ENCODE data around the gene GID8. TPM values are rescaled to one million over a fixed set of nuclear protein-coding genes. Genes with fewer than 3 reads are reported as not detected.
A peak's percentile ranks its signal among the peaks of the same experiment; 100 is the strongest.

The GID8 gene
- total and polyA plus RNA-seq, 4 donors = 8.9 to 23.7 (median 18.5) TPM

GRCh38 chr20:62993856-62994494 lies 56.0 kb downstream of the GID8 start:
- Histone ChIP-seq H3K27me3 (ENCODE audit: control insufficient read depth in 1 of 2, insufficient read depth in 2 of 2, low read length in 1 of 2) (no peaks in the 10 kb centered on the region), H3K4me1 (ENCODE audit: control insufficient read depth in 1 of 2, insufficient read depth in 2 of 2, low read length in 2 of 2) (no peaks in the 10 kb centered on the region), H3K9me3 (ENCODE audit: control insufficient read depth, low read length) (no peaks in the 10 kb centered on the region), H3K4me3 (ENCODE audit: low read length in 2 of 2) (no peak overlapping the region), H3K27ac (ENCODE audit: low read depth in 1 of 2, low read length in 2 of 2) (no peak overlapping the region), H3K36me3 (ENCODE audit: control insufficient read depth in 1 of 2, insufficient read depth in 2 of 2, low read length in 1 of 2) (no peaks in the 10 kb centered on the region)
- intact Hi-C loops (cut with DNase I) = no loop called here
- WGBS, 2 donors = 86 to 89% methylated on average over 23 of the region's 23 CpGs
- ATAC-seq (ENCODE audit: low FRiP score) = no peak
- no peak for DNase-seq

- Histone ChIP-seq H3K4me1 (ENCODE audit: control insufficient read depth in 1 of 2, insufficient read depth in 2 of 2, low read length in 2 of 2) (no peaks in the 10 kb centered on the region), H3K4me3 (ENCODE audit: low read length in 2 of 2) (no peak overlapping the region), H3K9me3 (ENCODE audit: control insufficient read depth, low read length) (peaks cover 2% of the 10 kb centered on the region), H3K27me3 (ENCODE audit: control insufficient read depth in 1 of 2, insufficient read depth in 2 of 2, low read length in 1 of 2) (no peaks in the 10 kb centered on the region), H3K36me3 (ENCODE audit: control insufficient read depth in 1 of 2, insufficient read depth in 2 of 2, low read length in 1 of 2) (no peaks in the 10 kb centered on the region), H3K27ac (ENCODE audit: low read depth in 1 of 2, low read length in 2 of 2) (no peak overlapping the region)
- DNase-seq (no peak), ATAC-seq (ENCODE audit: low FRiP score) (no peak)
- intact Hi-C loops (cut with DNase I) = no loop called here
- 72 to 73% methylated on average over 19 of the region's 19 CpGs for WGBS, 2 donors
Observed at GRCh38 chr20:62994869-62995281, 56.9 kb downstream of the GID8 start.

- Histone ChIP-seq H3K4me3 (ENCODE audit: low read length in 2 of 2) (no peak overlapping the region), H3K27me3 (ENCODE audit: control insufficient read depth in 1 of 2, insufficient read depth in 2 of 2, low read length in 1 of 2) (no peaks in the 10 kb centered on the region), H3K4me1 (ENCODE audit: control insufficient read depth in 1 of 2, insufficient read depth in 2 of 2, low read length in 2 of 2) (no peaks in the 10 kb centered on the region), H3K36me3 (ENCODE audit: control insufficient read depth in 1 of 2, insufficient read depth in 2 of 2, low read length in 1 of 2) (no peaks in the 10 kb centered on the region), H3K27ac (ENCODE audit: low read depth in 1 of 2, low read length in 2 of 2) (no peak overlapping the region), H3K9me3 (ENCODE audit: control insufficient read depth, low read length) (peaks cover 2% of the 10 kb centered on the region)
- intact Hi-C loops (cut with DNase I) = no loop called here
- ATAC-seq (ENCODE audit: low FRiP score) (no peak), DNase-seq (no peak)
- WGBS, 2 donors = 66 to 68% methylated on average over 11 of the region's 11 CpGs
Observed at GRCh38 chr20:62995481-62995880, 57.5 kb downstream of the GID8 start.

- ATAC-seq (ENCODE audit: low FRiP score) = peak; percentile 36
- DNase-seq = no peak
- H3K4me1 ChIP-seq (ENCODE audit: control insufficient read depth in 1 of 2, insufficient read depth in 2 of 2, low read length in 2 of 2) = no peaks in the 10 kb centered on the region
- H3K27ac ChIP-seq (ENCODE audit: low read depth in 1 of 2, low read length in 2 of 2) = no peak overlapping the region
- 77 to 79% methylated on average over 25 of the region's 25 CpGs for WGBS, 2 donors
- no peaks in the 10 kb centered on the region for H3K27me3 ChIP-seq (ENCODE audit: control insufficient read depth in 1 of 2, insufficient read depth in 2 of 2, low read length in 1 of 2)
- no peaks in the 10 kb centered on the region for H3K36me3 ChIP-seq (ENCODE audit: control insufficient read depth in 1 of 2, insufficient read depth in 2 of 2, low read length in 1 of 2)
- H3K9me3 ChIP-seq (ENCODE audit: control insufficient read depth, low read length) = peaks cover 2% of the 10 kb centered on the region
- intact Hi-C loops (cut with DNase I) = no loop called here
- H3K4me3 ChIP-seq (ENCODE audit: low read length in 2 of 2) = no peak overlapping the region
Observed at GRCh38 chr20:62995898-62996595, 58.1 kb downstream of the GID8 start.

- Histone ChIP-seq H3K27me3 (ENCODE audit: control insufficient read depth in 1 of 2, insufficient read depth in 2 of 2, low read length in 1 of 2) (no peaks in the 10 kb centered on the region), H3K27ac (ENCODE audit: low read depth in 1 of 2, low read length in 2 of 2) (no peak overlapping the region), H3K36me3 (ENCODE audit: control insufficient read depth in 1 of 2, insufficient read depth in 2 of 2, low read length in 1 of 2) (no peaks in the 10 kb centered on the region), H3K9me3 (ENCODE audit: control insufficient read depth, low read length) (peaks cover 2% of the 10 kb centered on the region), H3K4me1 (ENCODE audit: control insufficient read depth in 1 of 2, insufficient read depth in 2 of 2, low read length in 2 of 2) (no peaks in the 10 kb centered on the region), H3K4me3 (ENCODE audit: low read length in 2 of 2) (no peak overlapping the region)
- WGBS, 2 donors = 85 to 88% methylated on average over 14 of the region's 14 CpGs
- DNase-seq (no peak), ATAC-seq (ENCODE audit: low FRiP score) (no peak)
- intact Hi-C loops (cut with DNase I) = no loop called here
Observed at GRCh38 chr20:62996596-62996982, 58.6 kb downstream of the GID8 start.

GRCh38 chr20:62997417-62998035 lies 59.6 kb downstream of the GID8 start:
- Histone ChIP-seq H3K9me3 (ENCODE audit: control insufficient read depth, low read length) (peaks cover 2% of the 10 kb centered on the region), H3K4me1 (ENCODE audit: control insufficient read depth in 1 of 2, insufficient read depth in 2 of 2, low read length in 2 of 2) (no peaks in the 10 kb centered on the region), H3K4me3 (ENCODE audit: low read length in 2 of 2) (no peak overlapping the region), H3K27me3 (ENCODE audit: control insufficient read depth in 1 of 2, insufficient read depth in 2 of 2, low read length in 1 of 2) (no peaks in the 10 kb centered on the region), H3K36me3 (ENCODE audit: control insufficient read depth in 1 of 2, insufficient read depth in 2 of 2, low read length in 1 of 2) (no peaks in the 10 kb centered on the region), H3K27ac (ENCODE audit: low read depth in 1 of 2, low read length in 2 of 2) (no peak overlapping the region)
- DNase-seq = no peak
- intact Hi-C loops (cut with DNase I) = no loop called here
- ATAC-seq (ENCODE audit: low FRiP score) = no peak
- 27 to 31% methylated on average over 20 of the region's 20 CpGs for WGBS, 2 donors

Other genes starting within 250 kb of the GID8 start
- gene NTSR1, start 229.3 kb upstream of the GID8 start, total RNA-seq = not detected
- not detected for gene NTSR1, start 229.3 kb upstream of the GID8 start, polyA plus RNA-seq
- gene MRGBP, start 141.7 kb upstream of the GID8 start, total RNA-seq = 1 to 10 TPM; 7.5 to 7.6 TPM
- 1 to 10 TPM; 4.0 to 7.8 TPM for gene MRGBP, start 141.7 kb upstream of the GID8 start, polyA plus RNA-seq
- gene OGFR, start 133.3 kb upstream of the GID8 start, total RNA-seq = 10 to 100 TPM; 31.7 to 42.6 TPM
- gene OGFR, start 133.3 kb upstream of the GID8 start, polyA plus RNA-seq = 10 to 100 TPM; 18.5 to 58.8 TPM
- gene COL9A3, start 121.1 kb upstream of the GID8 start, total RNA-seq = 1 to 10 TPM; 1.5 to 6.5 TPM
- under 1 TPM; 0.13 to 0.77 TPM for gene COL9A3, start 121.1 kb upstream of the GID8 start, polyA plus RNA-seq
- 10 to 100 TPM in 1 of 2 donors, 1 to 10 TPM in 1; 4.9 to 10.7 TPM for gene TCFL5, start 76.3 kb upstream of the GID8 start, total RNA-seq
- gene TCFL5, start 76.3 kb upstream of the GID8 start, polyA plus RNA-seq = 1 to 10 TPM; 4.5 TPM
- 10 to 100 TPM; 45.8 to 64.2 TPM for gene DIDO1, start 11.6 kb upstream of the GID8 start, total RNA-seq
- 10 to 100 TPM in 1 of 2 donors, 1 to 10 TPM in 1; 8.1 to 40.3 TPM for gene DIDO1, start 11.6 kb upstream of the GID8 start, polyA plus RNA-seq
- gene SLC17A9, start 14.6 kb downstream of the GID8 start, total RNA-seq = 10 to 100 TPM; 17.8 to 18.5 TPM
- 10 to 100 TPM in 1 of 2 donors, 1 to 10 TPM in 1; 5.3 to 54.5 TPM for gene SLC17A9, start 14.6 kb downstream of the GID8 start, polyA plus RNA-seq
- not detected for gene BHLHE23, start 68.8 kb downstream of the GID8 start, total RNA-seq
- gene BHLHE23, start 68.8 kb downstream of the GID8 start, polyA plus RNA-seq = not detected